Measurements from ENCODE around the gene VEGFB. TPM values are rescaled to one million over a fixed set of nuclear protein-coding genes. Genes with fewer than 3 reads are reported as not detected.

VEGFB gene
- total RNA-seq, 2 experiments from 2014 or later = 80.0 to 80.3 TPM

GRCh38 chr11:64261556-64262080 lies 27.2 kb downstream of the VEGFB start:
- POLR2A ChIA-PET = interaction anchor here (0.6 to 1.0 kb wide), 2 partner anchors 30 to 39 kb away, joined by 3 to 5 read pairs; no protein-coding TSS in a partner anchor
- Mint-ChIP-seq H3K36me3 (ENCODE audit: low read depth) (peaks cover 7% of the 10 kb centered on the region), H3K4me1 (peaks cover 11% of the 10 kb centered on the region), H3K4me3 (no peak overlapping the region), H3K27ac (no peak overlapping the region), H3K27me3 (no peaks in the 10 kb centered on the region), H3K9me3 (ENCODE audit: low read depth) (no peaks in the 10 kb centered on the region)
- intact Hi-C loops (cut with DNase I, micrococcal nuclease) = no loop called here
- CTCF ChIA-PET = interaction anchor here (0.6 to 1.6 kb wide), 2 partner anchors 10 to 12 kb away, joined by 3 read pairs; no protein-coding TSS in a partner anchor
- no peak for DNase-seq
- no peak for ATAC-seq

GRCh38 chr11:64262271-64263002 lies 28.1 kb downstream of the VEGFB start:
- DNase-seq (no peak), ATAC-seq (no peak)
- H3K36me3 Mint-ChIP-seq (ENCODE audit: low read depth) = peaks cover 7% of the 10 kb centered on the region
- no peaks in the 10 kb centered on the region for H3K27me3 Mint-ChIP-seq
- peaks cover 11% of the 10 kb centered on the region for H3K4me1 Mint-ChIP-seq
- H3K4me3 Mint-ChIP-seq = no peak overlapping the region
- H3K27ac Mint-ChIP-seq = no peak overlapping the region
- ChIA-PET POLR2A (no interaction called here), CTCF (interaction anchor here (0.6 to 1.0 kb wide), 3 partner anchors 10 to 38 kb away, joined by 3 read pairs; no protein-coding TSS in a partner anchor)
- no peaks in the 10 kb centered on the region for H3K9me3 Mint-ChIP-seq (ENCODE audit: low read depth)
- intact Hi-C loops (cut with DNase I, micrococcal nuclease) = no loop called here

- H3K4me1 Mint-ChIP-seq = peaks cover 16% of the 10 kb centered on the region
- no peak overlapping the region for H3K27ac Mint-ChIP-seq
Measured at GRCh38 chr11:64263021-64263946, 28.9 kb downstream of the VEGFB start.

GRCh38 chr11:64263947-64264317 lies 29.5 kb downstream of the VEGFB start:
- POLR2A ChIA-PET = no interaction called here
- no peaks in the 10 kb centered on the region for H3K9me3 Mint-ChIP-seq (ENCODE audit: low read depth)

More at GRCh38 chr11:64263021-64263946, 28.9 kb downstream of the VEGFB start:
- no peak for ATAC-seq
- peaks cover 7% of the 10 kb centered on the region for H3K36me3 Mint-ChIP-seq (ENCODE audit: low read depth)
- ChIA-PET CTCF (interaction anchor here (0.9 to 1.0 kb wide), 2 partner anchors 11 to 37 kb away, joined by 3 read pairs; no protein-coding TSS in a partner anchor), POLR2A (no interaction called here)
- no peak overlapping the region for H3K4me3 Mint-ChIP-seq
- H3K9me3 Mint-ChIP-seq (ENCODE audit: low read depth) = no peaks in the 10 kb centered on the region
- intact Hi-C loops (cut with DNase I, micrococcal nuclease) = no loop called here
- no peaks in the 10 kb centered on the region for H3K27me3 Mint-ChIP-seq
- no peak for DNase-seq

GRCh38 chr11:64264371-64264852 lies 30.0 kb downstream of the VEGFB start:
- Mint-ChIP-seq H3K36me3 (ENCODE audit: low read depth) (peaks cover 10% of the 10 kb centered on the region), H3K4me3 (no peak overlapping the region), H3K27ac (no peak overlapping the region), H3K9me3 (ENCODE audit: low read depth) (no peaks in the 10 kb centered on the region), H3K27me3 (no peaks in the 10 kb centered on the region), H3K4me1 (peaks cover 22% of the 10 kb centered on the region)
- no peak for ATAC-seq
- intact Hi-C loops (cut with DNase I, micrococcal nuclease) = no loop called here
- POLR2A ChIA-PET = no interaction called here
- DNase-seq = no peak
- CTCF ChIA-PET = interaction anchor here (1.3 kb wide), 2 partner anchors 36 to 40 kb away, joined by 4 to 5 read pairs; no protein-coding TSS in a partner anchor

More at GRCh38 chr11:64263947-64264317, 29.5 kb downstream of the VEGFB start:
- CTCF ChIA-PET = interaction anchor here (1.0 to 1.3 kb wide), 2 partner anchors 11 to 37 kb away, joined by 3 to 5 read pairs; no protein-coding TSS in a partner anchor
- intact Hi-C loops (cut with DNase I, micrococcal nuclease) = no loop called here
- no peak overlapping the region for H3K4me3 Mint-ChIP-seq
- H3K4me1 Mint-ChIP-seq = peaks cover 22% of the 10 kb centered on the region
- DNase-seq (no peak), ATAC-seq (no peak)
- no peak overlapping the region for H3K27ac Mint-ChIP-seq
- peaks cover 10% of the 10 kb centered on the region for H3K36me3 Mint-ChIP-seq (ENCODE audit: low read depth)
- no peaks in the 10 kb centered on the region for H3K27me3 Mint-ChIP-seq

- H3K36me3 Mint-ChIP-seq (ENCODE audit: low read depth) = peaks cover 11% of the 10 kb centered on the region
- no peaks in the 10 kb centered on the region for H3K27me3 Mint-ChIP-seq
- H3K4me1 Mint-ChIP-seq = peaks cover 12% of the 10 kb centered on the region
- ChIA-PET POLR2A (no interaction called here), CTCF (interaction anchor here (0.5 to 1.3 kb wide), 3 partner anchors 16 to 39 kb away, joined by 4 to 5 read pairs (median 4); no protein-coding TSS in a partner anchor)
- H3K27ac Mint-ChIP-seq = no peak overlapping the region
- intact Hi-C loops (cut with DNase I, micrococcal nuclease) = no loop called here
- no peaks in the 10 kb centered on the region for H3K9me3 Mint-ChIP-seq (ENCODE audit: low read depth)
- no peak for DNase-seq
- ATAC-seq = no peak
- H3K4me3 Mint-ChIP-seq = no peak overlapping the region
Measured at GRCh38 chr11:64265176-64266160, 31.1 kb downstream of the VEGFB start.

- no peak overlapping the region for H3K4me3 Mint-ChIP-seq
- no peaks in the 10 kb centered on the region for H3K27me3 Mint-ChIP-seq
- ATAC-seq (no peak), DNase-seq (no peak)
- no peak overlapping the region for H3K27ac Mint-ChIP-seq
- CTCF ChIA-PET = interaction anchor here (6.6 kb wide), 1 partner anchor 36 kb away, joined by 55 read pairs; the partner anchor contains the start of gene ESRRA
- intact Hi-C loops (cut with DNase I, micrococcal nuclease) = no loop called here
- H3K36me3 Mint-ChIP-seq (ENCODE audit: low read depth) = peaks cover 11% of the 10 kb centered on the region
- peaks cover 12% of the 10 kb centered on the region for H3K4me1 Mint-ChIP-seq
- POLR2A ChIA-PET = no interaction called here
- H3K9me3 Mint-ChIP-seq (ENCODE audit: low read depth) = no peaks in the 10 kb centered on the region
Measured at GRCh38 chr11:64266339-64266738, 32.0 kb downstream of the VEGFB start.

- Mint-ChIP-seq H3K4me3 (no peak overlapping the region), H3K27ac (no peak overlapping the region), H3K36me3 (ENCODE audit: low read depth) (peaks cover 11% of the 10 kb centered on the region), H3K9me3 (ENCODE audit: low read depth) (no peaks in the 10 kb centered on the region), H3K27me3 (no peaks in the 10 kb centered on the region), H3K4me1 (peaks cover 18% of the 10 kb centered on the region)
- CTCF ChIA-PET = interaction anchor here (0.6 to 6.6 kb wide), 6 partner anchors 11 to 1254 kb away, joined by 3 to 55 read pairs (median 3); partner anchors contain the start of gene ESRRA
- POLR2A ChIA-PET = interaction anchor here (0.6 kb wide), 1 partner anchor 59 kb away, joined by 3 read pairs; no protein-coding TSS in a partner anchor
- ATAC-seq (no peak), DNase-seq (no peak)
- intact Hi-C loops (cut with DNase I, micrococcal nuclease) = no loop called here
Measured at GRCh38 chr11:64267207-64267945, 33.0 kb downstream of the VEGFB start.

- H3K36me3 Mint-ChIP-seq (ENCODE audit: low read depth) = peaks cover 10% of the 10 kb centered on the region
- ChIA-PET CTCF (interaction anchor here (0.6 to 6.6 kb wide), 11 partner anchors 12 to 620 kb away, joined by 3 to 55 read pairs (median 3); partner anchors contain the start of genes ESRRA, NUDT22, PRDX5 and TRPT1), POLR2A (interaction anchor here (0.6 to 1.1 kb wide), 2 partner anchors 49 to 62 kb away, joined by 5 to 6 read pairs; partner anchors contain the start of genes FERMT3, PRDX5 and TRMT112)
- no peaks in the 10 kb centered on the region for H3K9me3 Mint-ChIP-seq (ENCODE audit: low read depth)
- peaks cover 19% of the 10 kb centered on the region for H3K4me1 Mint-ChIP-seq
- ATAC-seq = no peak
- intact Hi-C loops (cut with DNase I, micrococcal nuclease) = no loop called here
- H3K27ac Mint-ChIP-seq = peak overlapping the region; percentile 96
- H3K27me3 Mint-ChIP-seq = no peaks in the 10 kb centered on the region
- peak overlapping the region; percentile 98 for H3K4me3 Mint-ChIP-seq
- DNase-seq = no peak
Measured at GRCh38 chr11:64268025-64268892, 33.9 kb downstream of the VEGFB start.
